AG09319 (cell line): ENCODE results near the gene KCNH8.

ENCODE experiments used
- DNase-seq: peaks from one replicate; pipeline ENCODE4 v3.0.0-alpha.2; 2010; ENCODE audit warnings: low read depth; ENCODE audit errors: extremely low read depth
- CTCF ChIP-seq: IDR thresholded peaks from 2 replicates; pipeline ENCODE4 v1.5.1; 2011; ENCODE audit warnings: low read depth, mild to moderate bottlenecking, inconsistent platforms, low read length, moderate library complexity

The KCNH8 gene

DNA sequence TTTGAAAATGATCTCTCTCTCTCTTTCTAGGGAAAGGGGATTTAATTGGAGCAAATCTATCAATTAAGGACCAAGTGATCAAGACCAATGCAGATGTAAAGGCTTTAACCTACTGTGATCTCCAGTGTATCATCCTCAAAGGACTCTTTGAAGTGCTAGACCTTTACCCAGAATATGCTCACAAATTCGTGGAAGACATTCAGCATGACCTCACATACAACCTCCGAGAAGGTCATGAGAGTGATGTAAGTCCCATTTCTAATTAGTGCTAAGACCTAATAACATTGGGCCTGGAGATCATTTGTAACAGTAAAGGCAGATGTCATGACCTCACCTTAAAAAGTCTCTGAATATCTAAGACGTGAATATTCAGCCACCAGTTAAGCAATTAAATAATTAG, 308.4 kb downstream of the KCNH8 start:
- no peak for TF ChIP-seq CTCF
- DNase-seq, result no peak

GRCh38 chr3:19457449-19457848, 309.1 kb downstream of the KCNH8 start:
- TF ChIP-seq CTCF, result no peak
- DNase-seq, result no peak

- DNase-seq, result no peak
- TF ChIP-seq CTCF, result no peak
Observed at GRCh38 chr3:19467761-19468160, 319.5 kb downstream of the KCNH8 start.

- TF ChIP-seq CTCF, result no peak
Observed at GRCh38 chr3:19471138-19471537, 322.8 kb downstream of the KCNH8 start.

GRCh38 chr3:19473971-19474580, 325.8 kb downstream of the KCNH8 start:
- DNase-seq, result no peak
- no peak for TF ChIP-seq CTCF

More at GRCh38 chr3:19471138-19471537, 322.8 kb downstream of the KCNH8 start:
- no peak for DNase-seq

- no peak for TF ChIP-seq CTCF
- DNase-seq, result no peak
Observed at GRCh38 chr3:19476281-19476680, 328.0 kb downstream of the KCNH8 start.

DNA sequence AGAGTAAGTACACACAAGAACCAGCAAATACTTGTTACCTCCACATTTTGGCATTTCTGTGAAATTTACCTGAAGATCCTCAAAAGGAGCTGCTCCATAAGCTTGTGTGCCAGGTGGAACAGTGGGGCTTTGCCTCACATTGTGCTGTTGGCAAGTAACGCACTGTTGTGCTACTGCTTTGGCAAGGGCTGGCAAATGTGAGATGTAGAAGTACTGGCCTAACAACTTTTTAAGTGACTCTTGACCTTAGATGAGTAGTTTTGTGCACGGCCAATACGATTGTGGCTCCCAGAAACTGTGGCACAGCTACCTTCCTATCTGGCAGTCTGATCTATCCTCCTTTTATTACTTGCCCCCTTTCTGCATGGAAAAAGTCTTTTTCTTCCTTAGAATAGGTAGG, 337.0 kb downstream of the KCNH8 start:
- DNase-seq, result no peak
- TF ChIP-seq CTCF, result no peak
